Neural progenitor cell (in vitro differentiated cells): ENCODE results near the gene P2RX3.

Source experiments
- EZH2 ChIP-seq: fragments of 200-600 bp; sonication (generic); IDR thresholded peaks from 2 replicates; pipeline ENCODE4 v1.6.1; 2017; ENCODE audit warnings: antibody characterized with exemption, mild to moderate bottlenecking, moderate library complexity
- EZH2phosphoT487 ChIP-seq: fragments of 200-600 bp; sonication (generic); IDR thresholded peaks from 2 replicates; pipeline ENCODE4 v1.6.1; 2017; ENCODE audit warnings: antibody characterized with exemption
- TF ChIP-seq, protein P1 (sequence below): fragments of 200-600 bp; sonication (generic); IDR thresholded peaks from 2 replicates; pipeline ENCODE4 v1.5.1; 2017; ENCODE audit warnings: antibody characterized with exemption, mild to moderate bottlenecking

DNA sequence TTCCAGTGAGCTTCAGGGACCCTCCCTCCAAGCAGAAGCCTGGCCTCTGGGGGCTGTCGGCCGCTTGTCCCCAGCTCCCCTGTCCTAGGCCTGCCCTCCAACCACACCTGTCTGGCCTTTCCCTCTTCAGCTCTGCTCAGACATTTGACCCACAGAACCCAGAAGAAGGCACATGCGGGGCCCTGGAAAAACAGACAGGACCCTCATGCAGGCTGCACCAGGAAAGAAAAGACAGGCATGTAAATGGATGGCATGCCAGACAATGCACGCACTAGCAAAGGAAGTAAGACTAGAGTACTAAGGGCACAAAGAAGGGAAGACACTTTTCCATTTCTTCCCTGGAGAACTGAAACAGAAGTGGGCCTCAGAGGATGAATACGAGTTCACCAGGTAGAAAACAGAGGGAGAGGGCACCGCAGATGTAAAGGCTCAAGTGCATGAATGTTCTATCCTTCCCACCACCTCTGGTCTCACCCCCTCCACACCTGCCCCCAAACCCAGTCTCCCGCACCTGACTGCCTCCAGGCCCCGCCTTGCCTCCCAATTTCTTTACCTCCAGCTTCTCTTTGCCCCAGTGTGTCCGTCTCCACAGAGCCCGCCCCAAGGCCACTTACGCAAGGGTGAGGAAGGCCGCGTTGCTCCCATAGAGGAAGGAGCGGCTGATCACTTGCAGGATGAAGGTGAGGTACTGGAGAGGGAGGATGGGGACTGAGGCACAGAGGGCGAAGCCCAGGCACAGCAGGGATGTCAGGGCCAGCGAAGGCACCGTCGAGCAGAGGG lies 71.4 kb downstream of the P2RX3 start:
- TF ChIP-seq, protein P1, sequence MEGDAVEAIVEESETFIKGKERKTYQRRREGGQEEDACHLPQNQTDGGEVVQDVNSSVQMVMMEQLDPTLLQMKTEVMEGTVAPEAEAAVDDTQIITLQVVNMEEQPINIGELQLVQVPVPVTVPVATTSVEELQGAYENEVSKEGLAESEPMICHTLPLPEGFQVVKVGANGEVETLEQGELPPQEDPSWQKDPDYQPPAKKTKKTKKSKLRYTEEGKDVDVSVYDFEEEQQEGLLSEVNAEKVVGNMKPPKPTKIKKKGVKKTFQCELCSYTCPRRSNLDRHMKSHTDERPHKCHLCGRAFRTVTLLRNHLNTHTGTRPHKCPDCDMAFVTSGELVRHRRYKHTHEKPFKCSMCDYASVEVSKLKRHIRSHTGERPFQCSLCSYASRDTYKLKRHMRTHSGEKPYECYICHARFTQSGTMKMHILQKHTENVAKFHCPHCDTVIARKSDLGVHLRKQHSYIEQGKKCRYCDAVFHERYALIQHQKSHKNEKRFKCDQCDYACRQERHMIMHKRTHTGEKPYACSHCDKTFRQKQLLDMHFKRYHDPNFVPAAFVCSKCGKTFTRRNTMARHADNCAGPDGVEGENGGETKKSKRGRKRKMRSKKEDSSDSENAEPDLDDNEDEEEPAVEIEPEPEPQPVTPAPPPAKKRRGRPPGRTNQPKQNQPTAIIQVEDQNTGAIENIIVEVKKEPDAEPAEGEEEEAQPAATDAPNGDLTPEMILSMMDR: no peak
- TF ChIP-seq EZH2phosphoT487 (no peak), EZH2 (no peak)
